ENCODE data around the gene ZNF184.
A peak's percentile ranks its signal among the peaks of the same experiment; 100 is the strongest.

ZNF184 gene

DNA sequence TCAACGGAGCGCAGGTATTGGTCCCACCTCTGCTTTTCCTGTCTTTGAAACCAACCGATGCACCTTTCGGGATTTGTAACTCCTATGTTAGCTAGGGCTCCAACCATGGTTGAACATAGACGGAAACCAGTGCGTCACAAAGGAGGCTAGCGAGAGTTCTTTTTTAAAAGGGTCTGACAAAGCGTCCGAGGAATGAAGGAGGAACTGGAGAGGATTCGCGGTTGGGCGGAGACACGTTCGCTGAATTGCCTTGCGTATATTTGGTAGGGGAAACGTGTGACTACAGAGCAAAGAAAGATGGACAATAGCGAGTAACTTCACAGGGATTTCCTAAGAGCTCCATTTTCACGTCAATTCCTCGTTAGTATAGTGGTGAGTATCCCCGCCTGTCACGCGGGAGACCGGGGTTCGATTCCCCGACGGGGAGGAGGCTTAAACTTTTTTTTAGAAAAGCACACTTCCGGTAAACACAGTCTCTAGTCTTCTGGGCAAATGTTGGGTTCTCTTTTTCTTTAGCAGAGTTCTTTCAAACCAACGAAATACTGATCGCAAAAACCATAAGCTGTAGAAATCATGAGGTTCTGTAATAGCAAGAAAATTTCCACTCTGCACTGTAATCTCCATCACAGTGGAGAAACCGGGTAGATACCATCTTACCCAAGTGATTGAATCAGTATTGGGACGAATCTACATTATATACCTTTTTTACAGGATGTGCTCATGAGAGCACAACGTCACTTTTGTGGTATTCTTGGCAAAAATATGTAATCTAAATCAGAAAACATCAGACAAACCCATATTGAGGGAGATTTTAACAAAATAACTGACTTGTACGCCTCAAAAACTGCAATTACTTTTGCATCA is 6.6 kb upstream of the ZNF184 start:
- DNase-seq (ENCODE audit: low read depth in 2 of 2) = peak; percentile 85 to 94

GRCh38 chr6:27478706-27479318 is 5.9 kb upstream of the ZNF184 start:
- peak; percentile 77 to 88 for DNase-seq (ENCODE audit: low read depth in 2 of 2)

GRCh38 chr6:27478141-27478705 is 5.3 kb upstream of the ZNF184 start:
- no peak for DNase-seq (ENCODE audit: low read depth in 2 of 2)

GRCh38 chr6:27477318-27478013 is 4.6 kb upstream of the ZNF184 start:
- DNase-seq (ENCODE audit: low read depth in 2 of 2) = no peak

- DNase-seq (ENCODE audit: low read depth in 2 of 2) = no peak
These were observed 3.2 kb upstream of the ZNF184 start for GRCh38 chr6:27476090-27476489.

- DNase-seq (ENCODE audit: low read depth in 2 of 2) = no peak
These were observed 1.8 kb upstream of the ZNF184 start for GRCh38 chr6:27474672-27475071.

- DNase-seq (ENCODE audit: low read depth in 2 of 2) = no peak
These were observed 1.2 kb upstream of the ZNF184 start for GRCh38 chr6:27474172-27474465.

GRCh38 chr6:27472182-27472616 is 706 bp downstream of the ZNF184 start:
- DNase-seq (ENCODE audit: low read depth in 2 of 2) = peak; percentile 22 to 25

DNA sequence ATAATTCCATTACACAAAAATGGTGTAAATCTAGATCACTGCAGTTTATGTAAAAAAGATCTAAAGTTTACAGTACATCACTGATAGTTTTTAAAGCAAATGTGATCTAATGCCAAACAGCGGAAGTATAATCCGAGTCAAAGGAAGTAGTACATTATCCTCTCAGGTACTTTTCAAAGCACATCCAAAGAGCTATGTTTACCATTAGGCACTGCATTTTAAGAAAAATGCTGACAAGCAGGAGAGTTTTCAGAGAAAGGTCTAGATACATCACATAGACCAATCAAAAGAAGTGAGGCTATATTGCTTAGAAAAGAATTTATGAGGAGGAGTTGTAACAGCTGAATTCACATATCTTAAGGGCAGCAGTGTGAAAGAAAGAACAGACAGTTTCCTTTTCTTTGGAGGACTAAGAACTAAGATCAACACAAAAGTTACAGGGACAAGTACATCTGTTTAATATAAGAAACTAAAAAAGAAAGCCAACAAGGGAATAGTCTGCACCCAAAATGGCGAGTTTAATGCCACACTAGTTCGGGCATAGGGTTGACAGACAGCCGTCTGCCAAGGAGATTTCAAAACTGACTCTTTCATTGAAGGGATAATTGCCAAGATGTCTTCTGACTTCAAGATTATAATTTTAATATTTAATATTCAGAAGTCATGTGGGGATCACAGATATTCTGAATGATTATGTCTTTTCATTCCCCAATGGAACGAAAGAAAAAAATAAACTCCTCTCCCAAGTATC is 1.4 kb downstream of the ZNF184 start:
- DNase-seq (ENCODE audit: low read depth in 2 of 2) = no peak

- no peak for DNase-seq (ENCODE audit: low read depth in 2 of 2)
These were observed 2.9 kb downstream of the ZNF184 start for GRCh38 chr6:27470023-27470422.

- DNase-seq (ENCODE audit: low read depth in 2 of 2) = no peak
These were observed 4.6 kb downstream of the ZNF184 start for GRCh38 chr6:27468334-27468733.

DNA sequence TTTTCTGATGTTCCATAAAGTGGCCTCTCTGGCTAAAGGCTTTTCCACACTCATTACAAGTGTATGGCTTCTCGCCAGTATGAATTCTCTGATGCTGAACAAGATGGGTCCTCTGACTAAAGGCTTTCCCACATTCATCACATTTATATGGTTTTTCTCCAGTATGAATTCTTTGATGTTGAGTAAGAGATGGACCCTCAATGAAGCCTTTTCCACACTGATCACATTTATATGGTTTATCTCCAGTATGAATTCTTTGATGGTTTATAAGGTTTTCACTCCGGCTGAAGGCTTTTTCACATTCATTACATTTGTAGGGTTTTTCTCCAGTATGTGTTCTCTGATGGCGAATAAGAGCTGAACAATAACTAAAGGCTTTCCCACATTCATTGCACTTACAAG is 20.4 kb downstream of the ZNF184 start:
- no peak for DNase-seq (ENCODE audit: low read depth in 2 of 2)

- no peak for DNase-seq (ENCODE audit: low read depth in 2 of 2)
These were observed 21.1 kb downstream of the ZNF184 start for GRCh38 chr6:27451660-27452390.

DNA sequence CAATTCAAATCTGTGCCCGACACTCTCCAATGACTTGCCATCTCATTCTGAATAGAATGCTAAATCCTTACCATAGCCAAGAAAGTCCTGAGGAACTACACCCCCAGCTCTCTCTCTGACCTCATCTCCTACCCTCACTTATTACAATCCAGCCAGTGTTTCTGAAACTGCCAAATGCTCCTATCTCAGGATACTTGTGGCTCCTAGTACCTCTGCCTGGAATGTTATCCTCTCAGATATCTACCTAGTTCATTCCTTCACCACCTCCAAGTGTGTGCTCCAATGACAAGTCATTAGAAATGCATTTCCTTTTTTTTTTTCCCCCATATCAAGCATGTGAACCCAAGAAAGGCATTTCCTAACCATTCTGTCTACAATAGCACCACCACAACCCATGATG is 24.4 kb downstream of the ZNF184 start:
- DNase-seq (ENCODE audit: low read depth in 2 of 2) = no peak

GRCh38 chr6:27442932-27443331 is 30.0 kb downstream of the ZNF184 start:
- DNase-seq (ENCODE audit: low read depth in 2 of 2) = no peak

- DNase-seq (ENCODE audit: low read depth in 2 of 2) = no peak
These were observed 31.9 kb downstream of the ZNF184 start for GRCh38 chr6:27441001-27441400.

DNA sequence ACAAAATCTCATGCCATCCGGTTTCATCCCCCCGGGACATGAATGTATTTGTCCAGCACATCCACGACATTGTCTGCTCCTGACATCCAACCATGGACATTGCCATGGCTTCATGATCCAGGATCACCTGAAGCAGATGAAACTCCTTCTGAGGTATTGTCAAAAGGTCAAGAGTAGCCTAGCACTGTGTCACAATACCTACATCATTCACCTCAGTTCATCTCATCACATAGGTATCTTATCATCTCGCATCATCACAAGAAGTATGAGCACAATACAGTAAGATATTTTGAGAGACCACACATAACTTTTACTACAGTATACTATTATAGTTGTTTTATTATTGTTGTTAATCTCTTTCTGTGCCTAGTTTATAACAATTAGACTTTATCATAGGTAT is 33.5 kb downstream of the ZNF184 start:
- no peak for DNase-seq (ENCODE audit: low read depth in 2 of 2)

DNA sequence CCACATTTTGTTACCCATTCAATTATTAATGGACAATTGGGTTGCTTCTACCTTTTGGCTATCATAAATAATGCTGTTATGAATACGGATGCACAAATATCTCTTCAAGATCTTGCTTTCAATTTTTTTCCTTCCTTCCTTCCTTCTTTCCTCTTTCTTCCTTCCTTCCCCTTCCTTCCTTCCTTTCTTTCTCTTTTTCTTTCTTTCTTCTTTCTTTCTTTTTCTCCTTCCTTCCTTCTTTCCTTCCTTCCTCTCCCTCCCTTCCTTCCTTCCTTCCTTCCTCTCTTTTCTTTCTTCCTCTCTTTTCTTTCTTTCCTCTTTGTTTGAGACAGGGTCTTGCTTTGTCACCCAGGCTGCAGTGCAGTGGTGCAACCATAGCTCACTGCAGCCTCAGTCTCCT is 39.2 kb downstream of the ZNF184 start:
- DNase-seq (ENCODE audit: low read depth in 2 of 2) = no peak

DNA sequence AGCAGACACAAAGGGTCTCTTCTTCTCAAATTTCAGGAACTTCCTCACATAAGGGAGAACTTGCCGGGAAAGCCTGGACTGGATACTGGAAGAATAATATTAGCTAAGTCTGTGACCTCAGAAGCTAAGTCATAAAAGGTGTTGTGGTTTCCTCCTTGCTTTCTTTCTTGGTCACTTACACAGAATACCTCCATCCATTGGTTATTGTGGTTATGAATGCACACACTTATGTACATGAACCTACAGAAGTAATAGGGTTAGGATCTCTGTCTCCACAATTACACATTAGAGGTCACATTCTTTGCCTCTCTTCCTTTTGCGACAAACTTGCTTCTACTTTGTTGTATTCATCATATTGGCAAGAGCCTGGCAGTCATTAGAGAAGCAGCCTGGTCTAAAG is 43.9 kb downstream of the ZNF184 start:
- DNase-seq (ENCODE audit: low read depth in 2 of 2) = no peak

- no peak for DNase-seq (ENCODE audit: low read depth in 2 of 2)
These were observed 44.4 kb downstream of the ZNF184 start for GRCh38 chr6:27428502-27428901.

- no peak for DNase-seq (ENCODE audit: low read depth in 2 of 2)
These were observed 46.8 kb downstream of the ZNF184 start for GRCh38 chr6:27426045-27426620.
